Fibroblast of skin of abdomen (primary cell): Measurements from ENCODE around the gene ATXN1L.
"Not testable (repeated sequence)": the region's sequence is repeated elsewhere in the genome, so short reads cannot be mapped to it uniquely, and the experiment has no call there.

ENCODE experiments used
- DNase-seq: peaks from one replicate; pipeline ENCODE4 v3.0.0-alpha.2; 2013

Gene ATXN1L

DNA sequence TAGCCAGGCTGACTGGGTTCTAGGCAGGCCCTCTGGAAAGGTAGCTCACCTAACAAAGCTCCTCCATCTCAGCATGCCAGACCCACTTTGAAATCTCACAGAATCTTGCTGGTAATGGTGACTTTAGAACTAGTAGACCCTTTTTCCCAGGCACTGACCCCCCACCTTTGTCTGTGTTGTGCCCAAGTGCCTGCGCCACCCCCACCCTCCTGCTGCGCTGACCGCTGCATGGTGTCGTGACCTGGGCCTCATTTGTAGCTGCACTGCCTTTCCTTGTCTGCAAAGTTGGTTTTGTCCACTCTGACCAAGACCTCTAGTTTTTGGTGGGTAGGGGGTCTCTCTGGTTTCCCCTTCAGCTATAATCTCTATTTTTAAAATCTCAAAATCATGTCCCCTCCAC is 6.8 kb downstream of the ATXN1L start:
- DNase-seq, result no peak

DNA sequence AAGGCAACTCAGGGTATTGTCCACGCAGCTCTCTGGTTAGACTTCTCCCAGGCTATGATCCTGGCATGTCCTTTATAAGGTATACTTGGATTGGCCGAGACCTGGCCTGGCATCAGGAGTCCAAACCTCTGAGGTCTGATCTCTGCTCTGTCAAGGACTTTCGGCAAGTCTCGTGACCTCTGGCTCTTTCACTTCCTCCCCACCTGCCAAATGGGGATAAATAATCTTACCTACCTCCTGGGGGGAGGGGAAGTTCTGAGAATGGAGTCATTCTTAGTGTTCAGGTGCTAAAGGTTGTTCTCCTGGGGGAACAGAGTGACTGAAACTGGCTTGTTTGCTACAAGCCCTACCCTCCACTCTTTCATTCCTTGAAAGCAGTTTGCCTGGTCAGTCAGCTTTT is 7.6 kb downstream of the ATXN1L start:
- no peak for DNase-seq

DNA sequence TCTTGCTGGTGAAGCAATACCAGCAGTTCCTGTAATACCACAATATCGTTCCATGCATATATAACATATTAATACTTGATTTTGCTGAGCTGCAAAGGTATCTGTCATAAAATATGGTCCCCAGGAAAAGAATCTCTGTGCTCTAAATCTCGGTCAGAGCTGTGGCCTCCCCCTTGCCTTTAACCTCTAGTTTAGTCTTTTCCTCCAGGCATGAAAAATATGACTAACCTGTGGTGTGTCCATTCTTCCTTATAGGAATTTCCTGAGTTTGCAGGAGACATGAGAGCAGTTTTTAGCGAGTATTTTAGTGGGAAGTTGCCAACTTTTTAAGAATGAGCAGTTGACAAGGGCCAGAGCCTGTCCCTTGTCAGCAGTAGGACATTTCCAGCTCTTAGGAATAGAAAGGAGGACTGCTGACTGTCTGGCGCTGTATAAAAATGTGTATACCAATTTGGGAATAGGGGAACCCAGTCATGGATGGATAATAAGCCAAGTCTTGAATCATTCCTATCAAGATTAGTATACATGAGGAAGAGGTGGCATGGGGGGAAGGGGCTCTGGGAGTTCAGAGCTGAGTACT is 8.7 kb downstream of the ATXN1L start:
- no peak for DNase-seq

- no peak for DNase-seq
These were observed 10.3 kb downstream of the ATXN1L start for GRCh38 chr16:71855937-71856662.

GRCh38 chr16:71859762-71860521 is 14.2 kb downstream of the ATXN1L start:
- DNase-seq, result no peak

DNA sequence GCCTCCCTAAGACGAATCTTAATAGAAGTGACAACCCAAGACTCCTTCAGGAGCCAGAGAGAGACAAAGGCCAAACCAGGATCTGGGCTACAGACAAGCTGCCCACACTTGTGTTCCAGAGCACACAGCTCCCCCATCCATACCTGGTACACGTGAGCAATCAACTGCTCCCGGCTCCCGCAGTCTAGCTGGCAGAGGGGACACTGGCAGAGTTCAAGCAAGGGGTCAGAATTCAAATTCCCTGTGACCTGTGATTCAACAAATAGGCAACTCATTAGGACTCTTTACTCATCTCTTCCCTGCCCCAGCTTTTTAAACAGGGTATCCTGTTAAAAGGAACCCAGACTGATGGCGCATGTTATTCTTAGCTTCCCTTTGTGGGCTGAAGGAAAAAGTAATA is 18.2 kb downstream of the ATXN1L start:
- DNase-seq, result no peak

GRCh38 chr16:71865173-71865863 is 19.5 kb downstream of the ATXN1L start:
- DNase-seq, result no peak

GRCh38 chr16:71867175-71867574 is 21.4 kb downstream of the ATXN1L start:
- not testable (repeated sequence) for DNase-seq

- DNase-seq, result no peak
These were observed 22.2 kb downstream of the ATXN1L start for GRCh38 chr16:71867939-71868338.

DNA sequence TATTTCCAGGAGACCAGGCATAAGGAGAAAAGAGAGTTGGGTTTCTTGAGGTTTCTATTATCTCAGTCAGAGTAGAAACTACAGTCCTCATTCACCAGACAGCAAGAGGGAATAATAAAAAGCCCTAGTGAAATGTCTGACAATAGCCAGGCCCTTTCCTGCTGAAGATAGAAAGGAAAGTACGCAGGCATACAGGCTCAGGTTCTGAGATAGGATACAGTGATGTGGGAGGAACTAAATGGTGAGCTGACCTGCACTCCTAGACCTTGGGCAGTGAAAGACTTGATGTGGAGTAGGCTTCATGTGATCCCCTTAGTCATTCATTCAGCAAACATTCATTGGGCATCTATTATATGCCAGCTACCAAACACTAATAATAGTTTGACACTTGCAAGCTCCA is 23.3 kb downstream of the ATXN1L start:
- no peak for DNase-seq

DNA sequence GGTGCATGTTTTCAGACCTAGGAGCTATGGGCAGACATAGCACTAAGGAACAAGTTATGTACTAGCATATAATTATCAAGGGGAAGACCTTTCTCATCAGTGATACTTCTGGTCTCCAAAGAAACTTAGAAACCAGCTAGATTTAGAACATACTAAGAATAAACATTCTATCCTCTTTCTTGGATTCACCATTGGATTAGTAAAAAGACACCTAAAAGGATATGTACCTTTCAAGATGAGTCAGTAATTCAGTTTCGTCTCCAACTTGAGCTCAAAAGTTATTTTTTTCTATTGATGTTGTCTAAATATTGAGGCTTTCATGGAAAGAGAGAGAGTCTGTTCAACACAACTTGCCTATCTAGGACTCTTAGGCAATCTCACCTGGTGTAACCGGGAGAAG is 25.0 kb downstream of the ATXN1L start:
- DNase-seq, result no peak

- no peak for DNase-seq
These were observed 27.4 kb downstream of the ATXN1L start for GRCh38 chr16:71873199-71873598.

GRCh38 chr16:71878911-71879310 is 33.1 kb downstream of the ATXN1L start:
- no peak for DNase-seq

DNA sequence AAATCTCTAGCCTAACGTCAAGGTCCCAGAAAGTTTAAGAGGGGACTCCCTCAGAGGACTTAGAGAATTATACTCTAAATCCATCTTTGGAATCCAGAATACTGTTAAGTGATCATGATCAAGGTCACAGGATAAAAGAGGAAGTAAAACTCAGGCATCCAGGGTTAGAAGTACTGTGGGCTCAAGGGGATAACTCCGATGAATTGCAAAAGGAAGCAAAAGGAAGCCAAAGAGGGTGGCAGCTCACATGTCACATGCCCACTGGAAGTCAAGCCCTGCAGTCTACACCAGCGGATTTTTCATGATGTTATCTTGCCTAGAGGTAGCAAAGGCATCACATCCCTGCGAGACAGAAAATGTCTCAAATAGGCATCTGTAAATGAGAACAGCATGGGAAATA is 34.4 kb downstream of the ATXN1L start:
- DNase-seq, result no peak

- peak; percentile 62 for DNase-seq
These were observed 36.9 kb downstream of the ATXN1L start for GRCh38 chr16:71882505-71883167.

- peak; percentile 13 for DNase-seq
These were observed 37.5 kb downstream of the ATXN1L start for GRCh38 chr16:71883168-71883848.

- peak; percentile 82 for DNase-seq
These were observed 38.3 kb downstream of the ATXN1L start, which contains the start of gene ZNF821 for GRCh38 chr16:71883849-71884638. ZNF821 (minus strand) TSS chr16:71884182; CDS start chr16:71879946, 4,236 bp downstream.

DNA sequence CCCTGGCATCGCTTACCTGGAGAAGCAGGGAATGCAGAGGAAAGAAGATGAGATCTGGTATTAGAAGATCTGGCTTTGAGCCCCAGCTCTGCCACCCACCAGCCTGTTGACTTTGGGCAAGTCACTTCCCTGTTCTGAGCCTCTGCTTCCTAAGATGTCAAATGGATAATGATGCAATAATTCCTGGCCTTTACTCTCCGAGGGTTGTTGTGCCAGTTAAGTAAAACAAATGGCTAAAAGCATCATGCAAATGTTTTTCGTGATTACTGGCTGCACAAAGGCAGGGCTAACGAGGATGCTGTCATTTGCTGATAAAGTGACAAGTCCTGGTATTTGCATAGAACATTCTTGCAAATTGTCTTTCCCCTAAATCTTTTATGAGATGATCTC is 39.5 kb downstream of the ATXN1L start:
- DNase-seq, result no peak

DNA sequence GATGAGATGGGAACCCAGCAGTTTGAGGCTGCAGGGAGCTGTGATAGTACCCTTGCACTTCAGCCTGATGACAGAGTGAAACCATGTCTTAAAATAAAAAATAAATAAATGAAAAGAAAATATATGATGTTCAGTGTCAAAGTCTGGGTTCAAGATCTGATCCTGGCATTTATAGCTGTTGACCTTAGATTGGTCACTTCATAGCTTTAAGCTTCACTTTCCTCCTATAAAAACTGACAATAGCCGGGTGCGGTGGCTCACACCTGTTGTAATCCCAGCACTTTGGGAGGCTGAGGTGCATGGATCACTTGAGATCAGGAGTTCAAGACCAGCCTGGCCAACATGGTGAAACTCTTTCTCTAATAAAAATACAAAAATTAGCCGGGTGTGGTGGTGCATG is 43.4 kb downstream of the ATXN1L start:
- no peak for DNase-seq

GRCh38 chr16:71893888-71894228 is 48.1 kb downstream of the ATXN1L start:
- no peak for DNase-seq

DNA sequence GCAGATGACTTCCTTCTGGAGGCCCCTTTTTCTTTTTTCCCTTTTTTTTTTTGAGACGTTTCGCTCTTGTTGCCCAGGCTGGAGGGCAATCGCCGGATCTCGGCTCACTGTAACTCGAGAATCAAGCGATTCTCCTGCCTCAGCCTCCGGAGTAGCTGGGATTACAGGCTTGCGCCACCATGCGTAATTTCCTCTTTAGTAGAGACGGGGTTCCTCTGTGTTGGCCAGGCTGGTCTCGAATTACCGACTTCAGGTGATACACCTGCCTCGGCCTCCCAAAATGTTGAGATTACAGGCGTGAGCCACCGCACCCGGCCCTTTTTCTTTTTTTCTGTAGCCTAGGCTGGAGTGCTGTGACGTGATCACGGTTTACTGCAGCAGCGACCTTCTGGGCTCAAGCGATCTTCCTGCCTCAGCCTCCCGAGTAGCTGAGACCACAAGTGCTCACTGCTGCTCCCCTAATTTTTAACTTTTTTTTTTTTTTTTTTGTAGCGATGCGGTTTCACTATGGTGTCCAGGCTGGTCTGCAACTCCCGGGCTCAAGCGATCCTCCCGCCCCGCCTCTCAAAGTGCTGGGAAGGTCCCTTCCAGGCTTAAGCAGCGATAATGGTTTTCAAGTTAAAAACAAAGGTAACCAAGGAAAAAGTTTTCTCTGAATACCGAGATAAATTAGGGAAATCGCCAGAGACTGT is 48.6 kb downstream of the ATXN1L start:
- peak; percentile 56 for DNase-seq
